Naive B cell (primary cell): ENCODE data around the gene LGALS7B. TPM values are rescaled to one million over a fixed set of nuclear protein-coding genes. Genes with fewer than 3 reads are reported as not detected.
"Not testable (repeated sequence)": the region's sequence is repeated elsewhere in the genome, so short reads cannot be mapped to it uniquely, and the experiment has no call there.

Source experiments
- ATAC-seq, 2 donors: fragments of 150-1000 bp; cut with Tn5 transposase; 2 replicates each; pipeline ENCODE4 v1.10.0; 2021; ENCODE audit warnings: low read depth in 2 of 2, mild to moderate bottlenecking in 2 of 2, moderate library complexity in 2 of 2
- DNase-seq: peaks from one replicate; pipeline ENCODE4 v3.0.0; 2022
- H3K27ac Mint-ChIP-seq, 6 donors: one replicate each; pipeline ENCODE4 v1.8.0; 2020 to 2022; ENCODE audit warnings: mild to moderate bottlenecking in 6 of 6, mixed read lengths in 6 of 6, moderate library complexity in 5 of 6, inconsistent platforms in 2 of 6
- H3K27me3 Mint-ChIP-seq, 3 donors: one replicate each; pipeline ENCODE4 v1.8.0; 2021 to 2022; ENCODE audit warnings: mixed read lengths in 3 of 3, mild to moderate bottlenecking in 1 of 3
- H3K36me3 Mint-ChIP-seq, 2 donors: one replicate each; pipeline ENCODE4 v1.8.0; 2020 to 2022; ENCODE audit warnings: mixed read lengths in 2 of 2, inconsistent platforms in 1 of 2, mild to moderate bottlenecking in 1 of 2
- H3K4me1 Mint-ChIP-seq, 3 donors: one replicate each; pipeline ENCODE4 v1.8.0; 2020 to 2022; ENCODE audit warnings: mixed read lengths in 3 of 3, inconsistent platforms in 1 of 3, mild to moderate bottlenecking in 1 of 3, moderate library complexity in 1 of 3
- H3K4me3 Mint-ChIP-seq, 8 donors: one replicate each; pipeline ENCODE4 v1.8.0; 2020 to 2022; ENCODE audit warnings: mild to moderate bottlenecking in 8 of 8, mixed read lengths in 8 of 8, moderate library complexity in 8 of 8, inconsistent platforms in 2 of 8
- H3K9me3 Mint-ChIP-seq, 7 donors: one replicate each; pipeline ENCODE4 v1.8.0; 2020 to 2022; ENCODE audit warnings: mixed read lengths in 7 of 7, mild to moderate bottlenecking in 5 of 7, inconsistent platforms in 2 of 7, moderate library complexity in 1 of 7
- polyA plus RNA-seq, 6 donors: library from polyadenylated mRNA; unstranded; fragments of 300-500 nt; fragmentation: Illumina TruSeq; gene quantifications; one replicate each; pipeline ENCODE4 v1.2.3, GENCODE V29; 2021; ENCODE audit warnings: low read depth in 6 of 6

The LGALS7B gene
- polyA plus RNA-seq, 6 donors from 2014 or later: 6.0 TPM; not detected in 5

DNA sequence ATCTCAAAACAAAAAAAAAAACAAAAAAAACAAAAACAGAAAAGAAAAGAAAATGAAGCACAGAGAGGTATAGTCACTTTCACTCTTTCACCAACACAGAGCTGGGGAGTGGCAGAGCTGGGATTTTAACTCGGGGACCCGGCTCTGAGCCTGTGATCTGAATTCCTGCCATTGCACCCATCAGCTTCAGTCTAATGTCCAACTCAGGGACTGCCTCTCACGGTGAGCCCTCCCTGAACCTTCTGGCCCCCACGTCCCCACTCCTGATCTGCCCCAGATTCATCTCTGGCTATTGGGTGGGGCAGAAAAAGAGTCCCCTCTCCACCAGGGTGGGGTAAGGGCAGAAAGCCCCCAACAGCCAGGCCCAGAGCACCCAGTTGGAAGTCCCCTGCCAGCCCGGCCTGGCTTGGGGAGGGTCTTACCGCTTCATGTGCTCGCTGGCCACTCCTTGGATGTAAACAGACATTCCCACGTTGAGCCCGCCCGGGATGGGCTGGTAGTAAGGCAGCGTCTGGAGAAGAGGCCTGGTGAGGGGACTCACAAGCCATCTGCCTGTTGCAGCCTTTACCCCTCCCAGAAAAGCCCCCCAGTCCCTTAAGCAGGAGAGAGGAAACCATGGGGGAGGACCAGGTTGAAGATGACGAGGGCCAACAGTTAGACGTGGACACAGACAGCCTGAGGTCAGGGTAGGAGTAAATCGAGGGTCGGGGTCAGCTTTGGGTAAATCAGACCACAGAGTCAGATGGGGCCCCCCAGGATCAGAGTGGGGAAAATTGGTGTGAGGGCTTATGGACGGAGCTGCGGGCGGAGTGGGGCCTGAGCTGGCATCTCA is 23.2 kb downstream of the LGALS7B start:
- Mint-ChIP-seq H3K4me1 (peaks cover 2 to 12% (median 6%) of the 10 kb centered on the region in 3 donors), H3K36me3 (peaks cover 0 to 25% of the 10 kb centered on the region in 2 donors), H3K27me3 (no peaks in the 10 kb centered on the region), H3K9me3 (no peaks in the 10 kb centered on the region), H3K27ac (peak overlapping the region in 2 of 6 donors; percentile 12 to 77), H3K4me3 (no peak overlapping the region)
- ATAC-seq: no peak
- no peak for DNase-seq

DNA sequence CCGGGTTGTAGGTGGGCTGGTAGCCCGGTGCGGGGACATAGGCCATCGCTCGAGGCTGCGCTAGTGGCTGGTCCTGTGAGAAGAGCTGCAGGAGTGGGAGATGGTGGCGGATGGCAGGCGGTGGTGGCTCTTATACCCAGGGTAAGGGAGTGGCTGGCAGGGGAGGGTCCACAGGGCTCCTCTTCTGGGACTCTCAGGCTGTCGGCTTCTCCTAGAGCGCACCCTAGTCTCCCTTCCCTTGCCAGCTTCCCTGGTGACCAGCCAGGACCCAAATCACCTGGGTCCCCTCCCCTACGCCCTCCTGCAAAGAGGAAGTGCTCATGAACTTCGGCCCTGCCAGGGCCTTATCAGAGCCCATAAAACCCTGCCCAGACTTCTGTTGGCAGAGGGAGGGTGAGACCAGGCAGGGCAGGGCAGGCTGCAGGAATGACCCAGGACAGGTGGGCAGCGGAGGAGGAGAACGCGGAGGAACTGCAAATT is 23.9 kb downstream of the LGALS7B start, which contains the start of gene LGALS4:
Gene LGALS4 (minus strand): TSS at position 105 of the 480 bp plus-strand sequence. CDS start 59 bp downstream, at position 46.
- ATAC-seq (no peak), DNase-seq (no peak)
- Mint-ChIP-seq H3K4me1 (peaks cover 2 to 10% (median 4%) of the 10 kb centered on the region in 3 donors), H3K36me3 (peaks cover 0 to 24% of the 10 kb centered on the region in 2 donors), H3K27ac (peak within 1 kb of the TSS in 4 of 6 donors; percentile 42 to 87 (median 70)), H3K4me3 (peak within 1 kb of the TSS in 1 of 8 donors; percentile 10), H3K27me3 (no peaks in the 10 kb centered on the region), H3K9me3 (no peaks in the 10 kb centered on the region)

DNA sequence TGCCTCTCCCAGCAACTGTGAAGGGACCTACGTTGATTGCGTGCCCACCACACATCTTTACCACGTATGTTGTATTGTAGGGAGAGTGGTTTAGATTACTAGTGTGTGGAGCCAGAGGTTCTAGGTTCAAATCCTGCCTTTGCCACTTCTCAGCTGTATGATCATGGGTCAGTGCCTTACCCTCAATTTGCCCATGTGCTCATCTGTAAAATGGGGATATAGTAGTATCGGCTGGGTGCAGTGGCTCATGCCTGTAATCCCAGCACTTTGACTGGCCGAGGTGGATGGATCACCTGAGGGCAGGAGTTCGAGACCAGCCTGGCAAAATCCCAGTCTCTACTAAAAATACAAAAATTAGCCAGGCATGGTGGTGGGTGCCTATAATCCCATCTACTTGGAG is 24.3 kb downstream of the LGALS7B start:
- H3K36me3 Mint-ChIP-seq: peaks cover 0 to 20% of the 10 kb centered on the region in 2 donors
- H3K4me1 Mint-ChIP-seq: peaks cover 2 to 10% (median 4%) of the 10 kb centered on the region in 3 donors
- H3K27ac Mint-ChIP-seq: peak overlapping the region in 1 of 6 donors; percentile 87
- ATAC-seq (no peak), DNase-seq (no peak)
- H3K9me3 Mint-ChIP-seq: no peaks in the 10 kb centered on the region
- peak overlapping the region in 1 of 8 donors; percentile 10 for H3K4me3 Mint-ChIP-seq
- no peaks in the 10 kb centered on the region for H3K27me3 Mint-ChIP-seq

DNA sequence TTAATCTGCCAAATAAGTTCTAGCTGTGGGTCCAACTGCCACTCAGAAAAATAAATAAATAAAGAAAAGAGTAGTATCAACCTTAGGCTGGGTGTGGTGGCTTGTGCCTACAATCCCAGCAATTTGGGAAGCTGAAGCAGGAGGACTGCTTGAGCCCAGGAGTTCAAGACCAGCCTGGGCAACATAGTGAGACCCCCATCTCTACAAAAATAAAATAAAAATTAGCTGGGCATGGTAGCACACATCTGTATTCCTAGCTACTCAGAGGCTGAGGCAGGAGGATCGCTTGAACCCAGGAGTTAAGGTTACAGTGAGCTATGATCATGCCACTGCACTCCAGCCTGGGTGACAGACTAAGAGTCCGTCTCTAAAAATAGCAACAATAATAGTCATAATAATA is 24.9 kb downstream of the LGALS7B start:
- H3K4me3 Mint-ChIP-seq, ATAC-seq, DNase-seq, H3K9me3 Mint-ChIP-seq, H3K27ac Mint-ChIP-seq, H3K27me3 Mint-ChIP-seq: not testable (repeated sequence)
- H3K36me3 Mint-ChIP-seq: peaks cover 0 to 19% of the 10 kb centered on the region in 2 donors
- H3K4me1 Mint-ChIP-seq: peaks cover 2 to 10% (median 4%) of the 10 kb centered on the region in 3 donors

DNA sequence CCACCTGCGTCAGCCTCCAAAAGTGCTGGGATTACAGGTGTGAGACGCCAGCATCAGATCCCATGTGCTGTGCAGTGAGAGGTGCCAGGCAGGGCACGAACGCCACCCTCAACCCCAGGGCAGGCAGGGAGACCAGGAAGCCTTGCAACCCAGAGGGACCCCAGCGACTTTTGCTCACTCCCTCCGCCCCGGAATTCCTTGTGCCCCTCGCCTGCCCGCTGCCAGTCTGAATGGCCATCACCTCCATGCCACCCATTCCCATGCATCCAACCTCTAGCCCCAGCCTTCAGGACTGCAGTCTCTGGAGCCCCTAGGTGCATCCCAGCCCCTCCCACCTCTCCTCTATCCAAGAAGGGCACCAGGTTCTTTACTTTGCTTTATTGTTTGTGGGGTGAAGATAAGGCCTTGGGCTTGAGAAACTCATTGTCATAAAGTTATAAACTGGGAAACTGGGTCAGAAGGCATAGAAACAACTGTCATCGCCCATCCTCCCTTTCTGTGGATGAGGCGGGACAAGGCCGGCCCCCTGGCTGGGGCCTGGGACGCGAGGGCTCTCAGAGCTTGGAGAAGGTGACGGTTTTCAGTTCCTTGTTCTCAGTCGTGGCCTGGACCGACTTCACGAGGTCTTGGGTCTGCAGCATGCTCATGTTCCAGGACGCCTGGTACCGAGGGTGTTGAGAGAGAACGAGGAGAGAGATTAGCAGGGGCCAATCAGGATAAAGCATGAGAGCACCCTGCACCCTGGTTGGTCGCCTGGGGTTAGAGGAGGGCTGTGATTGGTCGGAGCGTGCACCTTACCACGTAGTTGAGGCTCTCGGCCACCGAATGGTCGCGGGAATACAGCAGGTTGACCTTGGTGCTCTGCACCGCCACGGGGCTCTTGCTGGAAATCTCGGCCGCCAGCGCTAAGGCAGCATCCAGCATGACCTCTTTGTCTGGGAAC is 26.3 kb downstream of the LGALS7B start:
- DNase-seq (no peak), ATAC-seq (no peak)
- peaks cover 0 to 19% of the 10 kb centered on the region in 2 donors for H3K36me3 Mint-ChIP-seq
- H3K9me3 Mint-ChIP-seq: no peaks in the 10 kb centered on the region
- no peaks in the 10 kb centered on the region for H3K27me3 Mint-ChIP-seq
- peaks cover 0 to 9% (median 4%) of the 10 kb centered on the region in 3 donors for H3K4me1 Mint-ChIP-seq
- peak overlapping the region in 1 of 6 donors; percentile 54 for H3K27ac Mint-ChIP-seq
- H3K4me3 Mint-ChIP-seq: no peak overlapping the region

DNA sequence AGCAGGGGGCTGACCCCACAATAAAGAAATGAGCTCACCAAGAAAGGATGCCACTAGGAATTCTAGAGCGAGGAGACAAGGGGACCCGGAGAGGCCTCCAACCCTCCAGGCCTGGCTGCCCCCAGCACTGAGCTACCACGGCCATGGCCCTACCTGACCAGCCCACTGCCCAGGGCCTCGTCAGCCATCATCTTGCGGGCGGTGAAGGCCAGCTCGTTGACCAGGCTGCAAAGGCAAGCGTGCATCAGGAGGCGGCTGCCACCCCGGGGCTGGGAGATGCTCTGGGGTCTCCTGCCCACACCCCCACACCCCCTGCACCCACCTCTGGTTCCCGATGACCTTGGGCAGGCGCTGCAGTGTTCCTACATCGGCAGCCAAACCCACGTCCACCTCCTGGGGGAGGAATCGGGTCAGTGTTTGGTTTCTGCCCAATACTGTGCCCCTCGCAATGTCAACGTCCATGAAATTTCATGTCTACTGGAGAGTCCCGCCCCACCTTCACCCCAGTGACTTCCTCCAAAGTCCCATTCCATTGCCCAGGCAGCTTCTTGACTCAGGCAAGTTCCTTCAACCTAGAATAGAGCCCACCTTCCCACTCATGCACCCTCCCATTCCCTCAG is 27.2 kb downstream of the LGALS7B start:
- DNase-seq (no peak), ATAC-seq (no peak)
- H3K27me3 Mint-ChIP-seq: no peaks in the 10 kb centered on the region
- H3K36me3 Mint-ChIP-seq: peaks cover 0 to 19% of the 10 kb centered on the region in 2 donors
- H3K9me3 Mint-ChIP-seq: no peaks in the 10 kb centered on the region
- H3K4me1 Mint-ChIP-seq: peaks cover 1 to 16% (median 4%) of the 10 kb centered on the region in 3 donors
- H3K4me3 Mint-ChIP-seq: no peak overlapping the region
- peak overlapping the region in 1 of 6 donors; percentile 74 for H3K27ac Mint-ChIP-seq

DNA sequence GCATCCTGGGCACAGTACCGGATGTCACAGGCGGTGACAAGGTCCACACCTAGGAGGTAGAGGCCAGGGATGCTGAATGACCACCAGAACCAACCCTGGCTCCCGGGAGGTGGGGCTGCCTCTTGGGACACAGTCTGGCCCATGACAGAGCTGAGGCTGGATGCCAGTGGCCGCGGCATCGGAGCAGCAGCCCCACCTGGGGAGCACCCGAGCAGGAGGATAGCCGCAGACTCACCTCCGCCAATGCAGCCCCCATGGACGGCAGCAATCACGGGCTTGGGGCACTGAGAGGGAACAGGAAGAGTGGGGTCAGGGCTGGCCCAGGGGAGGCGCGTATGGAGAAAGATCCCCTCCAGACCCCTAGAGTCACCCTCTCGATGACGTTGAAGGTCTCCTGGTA is 28.1 kb downstream of the LGALS7B start:
- H3K36me3 Mint-ChIP-seq: peaks cover 0 to 19% of the 10 kb centered on the region in 2 donors
- H3K27ac Mint-ChIP-seq: no peak overlapping the region
- H3K4me3 Mint-ChIP-seq: no peak overlapping the region
- no peaks in the 10 kb centered on the region for H3K9me3 Mint-ChIP-seq
- no peak for DNase-seq
- peaks cover 1 to 16% (median 4%) of the 10 kb centered on the region in 3 donors for H3K4me1 Mint-ChIP-seq
- H3K27me3 Mint-ChIP-seq: no peaks in the 10 kb centered on the region
- no peak for ATAC-seq

DNA sequence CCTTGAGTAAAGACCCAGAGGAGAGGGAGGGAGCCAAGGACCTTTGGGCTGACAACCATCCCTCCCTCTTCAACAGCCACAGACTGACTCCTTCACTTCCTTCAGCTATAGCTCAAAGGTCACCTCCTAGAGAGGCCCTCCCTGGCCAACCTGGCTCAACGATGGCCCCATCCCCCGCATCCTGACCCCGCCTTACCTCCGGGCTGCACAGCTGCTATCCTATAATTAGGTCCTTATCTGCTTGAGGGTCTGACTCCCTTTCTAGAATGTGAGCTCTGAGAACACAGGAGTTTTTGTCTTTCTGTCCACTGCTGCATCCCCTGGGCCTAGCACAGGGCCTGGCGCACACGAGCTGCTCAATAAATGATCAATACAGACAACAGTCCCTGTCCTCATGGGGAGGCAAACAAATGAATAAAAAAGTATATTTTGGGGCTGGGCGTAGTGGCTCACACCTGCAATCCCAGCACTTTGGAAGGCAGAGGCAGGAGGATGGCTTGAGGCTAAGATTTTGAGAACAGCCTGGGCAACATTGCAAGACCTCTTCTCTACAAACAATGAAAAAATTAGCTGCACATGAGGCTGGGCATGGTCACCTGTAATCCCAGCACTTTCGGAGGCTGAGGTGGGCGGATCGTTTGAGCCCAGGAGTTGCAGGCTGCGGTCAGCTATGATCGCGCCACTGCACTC is 30.4 kb downstream of the LGALS7B start:
- Mint-ChIP-seq H3K9me3 (no peaks in the 10 kb centered on the region), H3K4me1 (peaks cover 9 to 27% (median 16%) of the 10 kb centered on the region in 3 donors), H3K27ac (peak overlapping the region in 1 of 6 donors; percentile 69), H3K27me3 (no peaks in the 10 kb centered on the region), H3K36me3 (peaks cover 16 to 34% of the 10 kb centered on the region in 2 donors), H3K4me3 (no peak overlapping the region)
- DNase-seq (no peak), ATAC-seq (no peak)

DNA sequence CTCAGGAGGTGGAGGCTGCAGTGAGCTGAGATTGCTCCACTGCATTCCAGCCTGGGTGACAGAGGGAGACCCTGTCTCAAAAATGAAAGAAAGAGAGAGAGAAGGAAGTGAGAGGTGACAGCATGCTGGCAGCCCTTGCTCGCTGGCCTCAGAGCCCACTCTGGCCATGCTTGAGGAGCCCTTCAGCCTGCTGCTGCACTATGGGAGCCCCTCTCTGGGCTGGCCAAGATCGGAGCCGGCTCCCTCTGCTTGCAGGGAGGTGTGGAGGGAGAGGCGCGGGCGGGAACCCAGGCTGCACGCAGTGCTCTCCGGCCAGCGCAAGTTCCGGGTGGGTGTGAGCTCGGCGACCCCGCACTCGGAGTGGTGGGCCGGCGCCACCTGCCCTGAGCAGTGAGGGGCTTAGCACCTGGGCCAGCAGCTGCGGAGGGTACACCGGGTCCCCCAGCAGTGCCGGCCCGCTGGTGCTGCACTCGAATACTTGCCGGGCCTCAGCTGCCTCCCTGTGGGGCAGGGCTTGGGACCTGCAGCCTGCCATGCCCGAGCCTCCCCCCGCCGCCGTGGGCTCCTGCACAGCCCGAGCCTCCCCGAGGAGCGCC is 32.3 kb downstream of the LGALS7B start:
- Mint-ChIP-seq H3K36me3 (peaks cover 16 to 25% of the 10 kb centered on the region in 2 donors), H3K27ac (peak overlapping the region in 1 of 6 donors; percentile 59), H3K4me1 (peaks cover 14 to 33% (median 16%) of the 10 kb centered on the region in 3 donors)
- H3K27me3 Mint-ChIP-seq, ATAC-seq, H3K4me3 Mint-ChIP-seq, DNase-seq, H3K9me3 Mint-ChIP-seq: not testable (repeated sequence)

DNA sequence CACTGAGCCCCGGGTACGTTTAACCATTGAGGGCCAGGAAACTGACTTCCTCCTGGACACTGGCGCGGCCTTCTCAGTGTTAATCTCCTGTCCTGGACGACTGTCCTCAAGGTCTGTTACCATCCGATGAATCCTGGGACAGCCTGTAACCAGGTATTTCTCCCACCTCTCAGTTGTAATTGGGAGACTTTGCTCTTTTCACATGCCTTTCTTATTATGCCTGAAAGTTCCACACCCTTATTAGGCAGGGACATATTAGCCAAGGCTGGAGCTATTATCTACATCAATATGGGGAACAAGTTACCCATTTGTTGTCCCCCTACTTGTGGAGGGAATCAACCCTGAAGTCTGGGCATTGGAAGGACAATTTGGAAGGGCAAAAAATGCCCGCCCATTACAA is 36.9 kb downstream of the LGALS7B start:
- H3K4me3 Mint-ChIP-seq, DNase-seq, H3K27me3 Mint-ChIP-seq, ATAC-seq, H3K9me3 Mint-ChIP-seq: not testable (repeated sequence)
- Mint-ChIP-seq H3K4me1 (peaks cover 14 to 45% (median 37%) of the 10 kb centered on the region in 3 donors), H3K36me3 (peaks cover 15 to 25% of the 10 kb centered on the region in 2 donors), H3K27ac (peak overlapping the region in 1 of 6 donors; percentile 47)

DNA sequence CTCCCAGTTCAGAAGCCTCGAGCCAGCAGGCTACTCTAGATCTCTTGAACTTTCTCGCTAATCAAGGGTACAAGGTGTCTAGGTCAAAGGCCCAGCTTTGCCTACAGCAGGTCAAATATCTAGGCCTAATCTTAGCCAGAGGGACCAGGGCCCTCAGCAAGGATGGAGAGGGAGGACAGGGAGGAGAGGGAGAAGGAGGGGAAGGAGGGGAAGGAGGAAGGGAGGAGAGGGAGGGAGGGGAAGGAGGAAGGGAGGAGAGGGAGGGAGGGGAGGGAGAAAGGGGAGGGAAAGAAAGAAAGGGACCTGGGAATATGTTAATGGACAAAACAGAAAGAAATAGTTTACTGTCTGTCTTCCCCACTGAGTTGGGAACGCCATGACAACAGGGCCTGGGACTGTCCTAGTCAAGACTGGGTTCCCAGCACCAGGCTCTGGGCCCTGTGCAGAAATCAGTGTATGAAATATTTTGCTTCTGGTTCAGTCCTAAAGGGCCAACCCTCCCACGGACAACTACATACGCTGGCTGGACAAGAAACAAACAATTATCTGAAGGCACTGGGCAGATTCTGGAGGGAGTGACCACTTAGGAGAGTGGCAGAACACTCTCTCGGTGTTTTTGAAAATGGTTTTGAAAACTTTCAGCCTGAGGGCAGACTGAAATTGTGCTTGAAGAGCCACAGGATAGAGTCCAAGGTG is 38.0 kb downstream of the LGALS7B start:
- no peak for ATAC-seq
- Mint-ChIP-seq H3K4me3 (peak overlapping the region in 2 of 8 donors; percentile 8 to 53), H3K27me3 (no peaks in the 10 kb centered on the region), H3K36me3 (peaks cover 15 to 25% of the 10 kb centered on the region in 2 donors), H3K4me1 (peaks cover 21 to 55% (median 44%) of the 10 kb centered on the region in 3 donors), H3K27ac (peak overlapping the region in 2 of 6 donors; percentile 34 to 83), H3K9me3 (no peaks in the 10 kb centered on the region)
- no peak for DNase-seq
